HUES64 (cell line): ENCODE data around the gene ABHD2.
"Not testable (repeated sequence)": the region's sequence is repeated elsewhere in the genome, so short reads cannot be mapped to it uniquely, and the experiment has no call there.

Experiments used
- H3K27ac ChIP-seq: 2 replicates; pipeline ENCODE4 v1.7.0; 2013; ENCODE audit warnings: low read depth, low read length, inconsistent platforms
- H3K27me3 ChIP-seq: 2 replicates; pipeline ENCODE4 v1.6.1; 2013; ENCODE audit warnings: mild to moderate bottlenecking, low read length; ENCODE audit not compliant: insufficient read depth
- H3K36me3 ChIP-seq: 2 replicates; pipeline ENCODE4 v1.6.1; 2013; ENCODE audit warnings: mild to moderate bottlenecking, low read length; ENCODE audit not compliant: insufficient read depth
- H3K4me1 ChIP-seq: 2 replicates; pipeline ENCODE4 v1.6.1; 2013; ENCODE audit warnings: mild to moderate bottlenecking, low read length, moderate library complexity; ENCODE audit not compliant: insufficient read depth
- H3K4me3 ChIP-seq: 2 replicates; pipeline ENCODE4 v1.5.1; 2013; ENCODE audit warnings: mild to moderate bottlenecking, low read length, moderate library complexity
- H3K9ac ChIP-seq: 2 replicates; pipeline ENCODE4 v1.6.1; 2013; ENCODE audit warnings: mild to moderate bottlenecking, low read depth, low read length
- H3K9me3 ChIP-seq: 2 replicates; pipeline ENCODE4 v1.6.1; 2013; ENCODE audit warnings: low read depth, low read length; ENCODE audit not compliant: insufficient read depth
- WGBS: fragments of 150-250, 120-280 bp; methylation state at CpG from one replicate; pipeline ENCODE4 v1.1.7; 2013; ENCODE audit warnings: missing lambda C conversion rate; 5-methylcytosine and 5-hydroxymethylcytosine counted together

The ABHD2 gene

DNA sequence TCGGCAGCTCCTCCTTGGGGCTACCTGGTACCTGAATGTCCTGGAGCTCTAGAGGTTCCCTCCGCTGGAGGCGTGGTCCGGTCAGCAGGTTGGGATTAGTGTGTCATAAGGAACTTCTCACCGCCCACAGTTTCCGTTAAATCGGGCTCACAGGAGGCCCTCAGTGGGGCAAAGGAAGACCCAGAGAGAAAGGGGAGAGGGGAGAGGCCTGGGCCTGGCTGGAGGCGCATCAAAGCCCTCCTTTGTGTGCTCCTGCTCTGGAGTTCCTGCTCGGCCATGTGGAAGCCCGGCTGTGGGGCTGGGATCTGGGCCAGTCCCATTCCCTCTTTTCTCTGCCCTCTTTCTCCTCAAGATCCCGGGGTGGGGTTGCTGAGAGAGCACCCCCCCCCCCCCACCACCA is 133.3 kb downstream of the ABHD2 start, which contains the start of gene RLBP1:
RLBP1 (minus strand) TSS at position 37 of the 400 bp plus-strand sequence. CDS start 2,604 bp downstream, outside the sequence.
- H3K27me3 ChIP-seq: no peaks in the 10 kb centered on the region
- H3K27ac ChIP-seq: no peak within 1 kb of the TSS
- H3K4me3 ChIP-seq: no peak within 1 kb of the TSS
- no peak within 1 kb of the TSS for H3K9ac ChIP-seq
- 90% methylated on average over 10 of the region's 11 CpGs for WGBS
- H3K9me3 ChIP-seq: no peaks in the 10 kb centered on the region
- no peaks in the 10 kb centered on the region for H3K4me1 ChIP-seq
- no peaks in the 10 kb centered on the region for H3K36me3 ChIP-seq

GRCh38 chr15:89225588-89225987 is 137.3 kb downstream of the ABHD2 start:
- H3K4me1 ChIP-seq: no peaks in the 10 kb centered on the region
- H3K4me3 ChIP-seq: no peak overlapping the region
- H3K36me3 ChIP-seq: no peaks in the 10 kb centered on the region
- no peak overlapping the region for H3K9ac ChIP-seq
- H3K27ac ChIP-seq: no peak overlapping the region
- WGBS: 97% methylated on average over 2 of the region's 5 CpGs
- H3K9me3 ChIP-seq: no peaks in the 10 kb centered on the region
- no peaks in the 10 kb centered on the region for H3K27me3 ChIP-seq

DNA sequence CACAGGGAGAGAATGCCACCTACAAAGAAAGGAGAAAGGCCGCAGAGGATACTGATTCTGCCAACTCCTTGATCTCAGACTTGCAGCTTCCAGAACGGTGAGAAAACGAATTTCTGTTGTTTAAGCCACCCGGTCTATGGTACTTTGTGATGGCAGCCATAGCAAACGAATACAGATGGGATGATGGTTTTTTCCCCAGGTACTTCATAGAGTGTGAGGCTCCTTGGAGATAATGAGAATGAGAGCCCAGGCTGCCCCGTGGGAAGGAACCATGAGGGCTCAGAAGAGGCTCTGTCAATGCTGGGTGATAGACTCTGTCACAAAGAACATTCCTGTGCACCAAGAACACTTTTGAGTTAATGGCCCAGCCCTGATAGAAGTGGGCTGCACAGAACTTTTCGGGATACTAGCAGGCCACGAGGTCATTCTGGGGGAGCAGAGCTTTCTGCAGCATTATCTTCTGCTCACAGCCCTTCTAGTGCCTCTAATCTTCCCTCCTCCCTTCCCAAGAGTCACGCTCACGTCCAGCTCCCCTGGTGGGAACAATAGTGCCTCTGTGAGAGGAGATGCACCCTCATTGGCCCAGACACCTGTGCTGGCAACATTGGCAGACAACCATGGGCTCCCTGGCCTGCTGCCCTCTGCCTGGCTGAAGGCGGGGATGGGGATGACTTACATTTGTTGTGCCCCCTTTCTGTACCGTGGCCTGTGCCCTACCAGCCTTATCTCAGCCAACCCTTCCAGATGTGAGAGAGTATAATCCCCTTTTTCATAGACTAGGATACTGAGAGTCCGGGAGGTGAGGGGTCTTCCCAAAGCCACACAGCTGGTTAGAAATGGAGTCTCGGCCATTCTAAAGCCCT is 138.3 kb downstream of the ABHD2 start:
- Histone ChIP-seq H3K27me3 (no peaks in the 10 kb centered on the region), H3K36me3 (no peaks in the 10 kb centered on the region), H3K9me3 (no peaks in the 10 kb centered on the region), H3K27ac (no peak overlapping the region), H3K4me3 (no peak overlapping the region), H3K9ac (no peak overlapping the region), H3K4me1 (no peaks in the 10 kb centered on the region)
- 86% methylated on average over 14 of the region's 14 CpGs for WGBS

DNA sequence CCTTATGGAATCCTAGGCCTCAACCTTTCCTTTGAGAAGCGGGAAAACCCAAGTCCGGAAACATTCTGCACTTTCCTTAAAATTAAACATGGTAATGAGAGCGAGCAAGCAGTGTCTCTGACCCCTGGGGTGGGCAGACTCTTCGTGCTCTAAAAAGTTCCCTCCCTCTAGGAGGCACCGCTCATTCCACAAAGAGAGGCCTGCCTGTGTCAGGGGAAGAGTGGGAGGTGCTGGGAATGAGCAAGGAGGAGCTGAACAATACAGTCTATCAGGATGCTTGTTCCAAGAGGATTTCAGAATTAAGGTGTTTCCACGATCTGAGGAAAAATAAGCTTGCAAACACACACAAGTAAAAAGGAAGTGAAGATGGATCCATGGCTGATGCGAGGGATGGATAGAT is 139.2 kb downstream of the ABHD2 start:
- Histone ChIP-seq H3K9ac (no peak overlapping the region), H3K4me1 (no peaks in the 10 kb centered on the region), H3K27ac (no peak overlapping the region), H3K4me3 (no peak overlapping the region), H3K36me3 (no peaks in the 10 kb centered on the region), H3K27me3 (no peaks in the 10 kb centered on the region), H3K9me3 (no peaks in the 10 kb centered on the region)
- 70% methylated on average over 7 of the region's 7 CpGs for WGBS

DNA sequence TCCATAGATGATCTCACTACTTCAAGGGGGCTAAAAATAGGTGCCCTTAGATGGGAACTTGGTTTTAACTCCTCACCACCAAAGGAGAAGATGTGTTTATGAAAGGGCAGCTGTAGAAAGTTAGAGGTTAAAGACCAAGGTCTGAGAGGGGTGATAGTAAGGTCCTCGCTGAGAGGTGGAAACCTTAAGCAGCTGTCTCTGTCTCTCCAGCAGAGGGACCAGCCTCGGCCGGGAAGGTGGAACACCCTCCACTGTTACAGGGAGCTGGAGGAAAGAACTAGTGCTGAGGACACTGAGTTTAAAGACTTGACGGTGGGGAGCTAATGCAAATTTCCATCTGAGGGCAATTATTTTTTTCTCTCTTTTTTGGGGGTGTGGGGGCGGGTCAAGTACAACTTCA is 142.0 kb downstream of the ABHD2 start:
- H3K27ac ChIP-seq: no peak overlapping the region
- WGBS: 78% methylated on average over 4 of the region's 5 CpGs
- no peaks in the 10 kb centered on the region for H3K9me3 ChIP-seq
- no peak overlapping the region for H3K9ac ChIP-seq
- H3K4me3 ChIP-seq: no peak overlapping the region
- H3K27me3 ChIP-seq: no peaks in the 10 kb centered on the region
- H3K4me1 ChIP-seq: no peaks in the 10 kb centered on the region
- no peaks in the 10 kb centered on the region for H3K36me3 ChIP-seq

DNA sequence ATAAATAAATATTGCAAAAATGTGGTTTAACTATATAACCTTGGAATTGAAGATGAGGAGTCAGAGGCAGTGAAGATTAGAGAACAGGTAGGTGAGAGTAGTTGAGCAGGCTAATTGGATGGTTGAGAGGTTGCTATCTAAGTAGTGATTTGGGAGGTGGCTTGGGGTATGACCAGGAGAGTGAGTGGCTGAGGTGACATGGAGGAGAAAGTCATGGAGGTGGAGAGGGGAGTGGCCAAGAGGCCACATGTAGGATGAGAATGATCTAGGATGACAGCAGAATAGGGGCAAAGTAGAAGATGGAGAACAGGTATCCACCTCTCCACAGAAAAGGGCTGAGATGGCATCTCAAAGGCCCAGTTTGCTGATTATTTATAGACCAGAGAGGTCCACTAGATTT is 143.6 kb downstream of the ABHD2 start:
- Histone ChIP-seq H3K9ac (no peak overlapping the region), H3K4me3 (no peak overlapping the region), H3K9me3 (no peaks in the 10 kb centered on the region), H3K36me3 (no peaks in the 10 kb centered on the region), H3K27ac (no peak overlapping the region), H3K27me3 (no peaks in the 10 kb centered on the region), H3K4me1 (no peaks in the 10 kb centered on the region)

DNA sequence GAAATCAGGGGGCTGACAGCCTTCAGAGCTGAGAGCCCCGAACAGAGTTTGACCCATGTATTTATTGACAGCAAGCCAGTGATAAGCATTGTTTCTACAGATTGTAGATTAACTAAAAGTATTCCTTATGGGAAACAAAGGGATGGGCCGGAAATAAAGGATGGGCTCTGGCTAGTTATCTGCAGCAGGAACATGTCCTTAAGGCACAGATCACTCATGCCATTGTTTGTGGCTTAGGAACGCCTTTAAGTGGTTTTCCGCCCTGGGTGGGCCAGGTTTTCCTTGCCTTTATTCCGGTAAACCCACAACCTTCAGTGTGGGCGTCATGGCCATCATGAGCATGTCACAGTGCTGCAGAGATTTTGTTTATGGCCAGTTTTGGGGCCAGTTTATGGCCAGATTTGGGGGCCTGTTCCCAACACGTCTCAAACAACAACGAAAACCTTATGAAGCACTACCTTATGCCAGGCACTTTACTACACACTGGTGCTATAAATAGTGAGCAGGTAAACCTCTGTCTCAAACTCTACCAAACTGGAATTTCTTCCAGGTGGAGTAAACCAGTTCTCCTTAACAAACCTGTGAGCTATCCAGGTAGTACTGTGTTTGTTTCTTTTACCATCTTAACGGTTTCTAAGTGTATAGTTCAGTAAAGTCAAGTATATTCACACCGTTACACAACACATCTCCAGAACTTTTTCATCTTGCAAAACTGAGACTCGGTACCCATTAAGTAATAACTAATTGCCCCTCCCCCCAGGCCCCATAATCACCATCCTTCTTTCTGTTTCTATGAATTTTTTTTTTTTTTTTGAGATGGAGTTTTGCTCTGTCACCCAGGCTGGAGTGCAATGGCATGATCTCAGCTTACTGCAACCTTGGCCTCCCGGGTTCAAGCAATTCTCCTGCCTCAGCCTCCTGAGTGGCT is 151.9 kb downstream of the ABHD2 start:
- H3K27me3 ChIP-seq, H3K4me1 ChIP-seq, H3K4me3 ChIP-seq, H3K9me3 ChIP-seq, H3K27ac ChIP-seq, H3K9ac ChIP-seq, H3K36me3 ChIP-seq: not testable (repeated sequence)
- 92% methylated on average over 12 of the region's 12 CpGs for WGBS

GRCh38 chr15:89243046-89243690 is 154.9 kb downstream of the ABHD2 start:
- Histone ChIP-seq H3K9me3 (no peaks in the 10 kb centered on the region), H3K4me1 (no peaks in the 10 kb centered on the region), H3K27ac (no peak overlapping the region), H3K9ac (peak overlapping the region; percentile 45), H3K36me3 (peaks cover 20% of the 10 kb centered on the region), H3K4me3 (peak overlapping the region; percentile 73), H3K27me3 (no peaks in the 10 kb centered on the region)
- WGBS: 78% methylated on average over 20 of the region's 20 CpGs

DNA sequence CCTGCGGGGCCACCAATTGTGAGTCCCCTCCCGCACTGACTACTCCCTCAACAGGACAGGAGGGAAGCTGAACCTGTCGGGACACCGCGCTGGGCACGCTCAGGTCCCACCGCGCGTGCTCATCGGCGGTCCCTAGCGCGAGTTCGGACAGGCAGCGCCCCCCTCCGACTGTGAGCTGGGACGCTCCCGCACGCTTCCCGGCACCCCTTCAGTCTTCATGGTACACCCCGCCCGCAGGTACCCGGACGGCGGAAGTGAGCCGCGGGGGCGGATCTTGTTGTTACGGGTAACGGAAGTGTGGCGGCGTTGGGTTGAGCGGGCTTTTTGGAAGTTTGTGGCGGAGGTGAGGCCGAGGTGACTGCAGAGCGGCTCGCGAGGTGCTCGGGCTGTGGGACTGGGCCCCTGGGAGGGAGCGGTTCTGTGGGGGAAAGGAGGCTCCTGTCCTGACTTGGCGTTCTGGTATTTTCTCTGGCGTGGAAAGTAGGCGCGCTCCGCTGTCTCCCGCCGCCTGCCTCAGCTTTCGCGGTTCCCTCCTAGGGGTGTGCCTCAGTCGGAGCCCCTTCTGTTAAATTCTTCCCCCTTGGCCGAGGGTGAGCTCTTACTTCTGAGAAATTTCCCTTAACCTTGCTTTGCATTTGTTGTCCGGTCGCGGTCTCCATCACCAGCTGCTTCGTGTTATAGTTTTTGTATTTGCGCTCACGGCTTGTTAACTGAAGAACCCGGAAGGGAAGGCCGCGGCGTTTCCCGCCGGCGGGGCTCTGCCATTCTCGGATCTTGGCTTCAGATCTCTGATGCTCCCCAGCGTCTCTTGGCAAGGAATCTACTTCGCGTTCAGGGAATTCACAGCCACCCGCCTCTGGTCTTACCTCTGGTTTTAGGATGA is 155.7 kb downstream of the ABHD2 start, which contains the start of gene FANCI:
FANCI (plus strand) TSS at position 289 of the 883 bp plus-strand sequence. CDS start 3,669 bp downstream, outside the sequence.
- peak within 1 kb of the TSS; percentile 86 for H3K9ac ChIP-seq
- H3K27ac ChIP-seq: peak within 1 kb of the TSS; percentile 38; the same call in 1 of the 2 replicates
- no peaks in the 10 kb centered on the region for H3K27me3 ChIP-seq
- peaks cover 4% of the 10 kb centered on the region; the same call in 1 of the 2 replicates for H3K9me3 ChIP-seq
- H3K4me1 ChIP-seq: no peaks in the 10 kb centered on the region
- peak within 1 kb of the TSS; percentile 73 for H3K4me3 ChIP-seq
- WGBS: under 1% methylated on average over 69 of the region's 69 CpGs
- peaks cover 27% of the 10 kb centered on the region for H3K36me3 ChIP-seq

DNA sequence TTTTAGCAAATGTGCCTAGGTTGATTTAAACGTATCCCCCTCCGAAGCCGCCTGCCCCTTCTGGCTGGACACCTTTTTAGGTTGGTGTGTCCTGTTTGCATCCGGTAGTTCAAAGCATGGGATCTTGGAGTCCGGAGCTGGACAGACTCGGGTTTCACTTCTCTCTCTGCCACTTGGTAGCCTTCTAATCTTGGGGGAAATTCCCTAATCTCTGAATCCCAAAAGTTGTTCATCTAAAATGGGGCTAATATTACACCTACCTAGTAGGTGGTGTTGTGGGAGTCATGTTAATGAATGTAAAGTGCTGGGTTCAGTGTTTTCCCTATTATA is 156.3 kb downstream of the ABHD2 start:
- no peak overlapping the region for H3K27ac ChIP-seq

More for the DNA sequence above, 156.3 kb downstream of the ABHD2 start:
- no peaks in the 10 kb centered on the region for H3K4me1 ChIP-seq
- peak overlapping the region; percentile 86 for H3K9ac ChIP-seq
- WGBS: under 1% methylated on average over 6 of the region's 6 CpGs
- no peaks in the 10 kb centered on the region for H3K27me3 ChIP-seq
- peak overlapping the region; percentile 73 for H3K4me3 ChIP-seq
- peaks cover 33% of the 10 kb centered on the region for H3K36me3 ChIP-seq
- H3K9me3 ChIP-seq: peaks cover 10% of the 10 kb centered on the region
